SU-DHL-6 (cell line): ENCODE data around the gene GMPPA.

ENCODE experiments used
- EZH2phosphoT487 ChIP-seq: fragments of 200-600 bp; sonication (generic), shearing (Covaris generic); conservative IDR thresholded peaks from 2 replicates; pipeline ENCODE4 v1.6.1; 2018; ENCODE audit warnings: mild to moderate bottlenecking, antibody characterized with exemption, low read length, moderate library complexity, mixed read lengths
- TF ChIP-seq, protein P1 (sequence below): fragments of 200-600 bp; sonication (generic); IDR thresholded peaks from one replicate; pipeline ENCODE4 v1.5.1; 2017; ENCODE audit warnings: antibody characterized with exemption, mild to moderate bottlenecking, low read length, moderate library complexity; ENCODE audit not compliant: insufficient read depth, poor library complexity, severe bottlenecking

DNA sequence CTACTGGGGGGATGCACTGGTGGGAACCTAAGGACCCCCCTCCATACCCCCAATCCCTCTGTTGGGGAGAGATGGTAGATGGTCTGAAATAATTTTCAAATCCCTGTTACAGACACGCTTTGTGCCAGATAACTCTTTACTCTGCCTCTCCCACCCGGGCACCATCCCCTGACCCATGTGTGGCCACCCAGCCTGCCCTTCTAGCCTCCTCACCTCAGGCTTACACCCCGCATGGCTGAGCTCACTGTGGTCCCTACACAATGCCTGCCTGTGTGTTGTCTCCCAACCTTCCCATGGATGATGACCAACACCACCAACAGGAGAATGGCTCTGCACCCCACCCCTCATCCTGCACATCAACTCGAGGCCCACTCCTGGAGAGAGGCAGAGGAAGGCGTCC, 49.1 kb upstream of the GMPPA start:
- TF ChIP-seq, protein P1, sequence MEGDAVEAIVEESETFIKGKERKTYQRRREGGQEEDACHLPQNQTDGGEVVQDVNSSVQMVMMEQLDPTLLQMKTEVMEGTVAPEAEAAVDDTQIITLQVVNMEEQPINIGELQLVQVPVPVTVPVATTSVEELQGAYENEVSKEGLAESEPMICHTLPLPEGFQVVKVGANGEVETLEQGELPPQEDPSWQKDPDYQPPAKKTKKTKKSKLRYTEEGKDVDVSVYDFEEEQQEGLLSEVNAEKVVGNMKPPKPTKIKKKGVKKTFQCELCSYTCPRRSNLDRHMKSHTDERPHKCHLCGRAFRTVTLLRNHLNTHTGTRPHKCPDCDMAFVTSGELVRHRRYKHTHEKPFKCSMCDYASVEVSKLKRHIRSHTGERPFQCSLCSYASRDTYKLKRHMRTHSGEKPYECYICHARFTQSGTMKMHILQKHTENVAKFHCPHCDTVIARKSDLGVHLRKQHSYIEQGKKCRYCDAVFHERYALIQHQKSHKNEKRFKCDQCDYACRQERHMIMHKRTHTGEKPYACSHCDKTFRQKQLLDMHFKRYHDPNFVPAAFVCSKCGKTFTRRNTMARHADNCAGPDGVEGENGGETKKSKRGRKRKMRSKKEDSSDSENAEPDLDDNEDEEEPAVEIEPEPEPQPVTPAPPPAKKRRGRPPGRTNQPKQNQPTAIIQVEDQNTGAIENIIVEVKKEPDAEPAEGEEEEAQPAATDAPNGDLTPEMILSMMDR, result no peak
- TF ChIP-seq EZH2phosphoT487, result no peak
